ENCODE results near the gene GRIK4.

GRIK4 gene

GRCh38 chr11:120714438-120714837 is 202.9 kb downstream of the GRIK4 start:
- H4K20me1 ChIP-seq (ENCODE audit: insufficient read depth), result no peaks in the 10 kb centered on the region
- H3K4me3 ChIP-seq (IDR thresholded peaks at IDR 0.05; ENCODE audit: insufficient read depth, low read depth, low read length), result no peak overlapping the region
- no peak overlapping the region for H3K4me2 ChIP-seq
- no peaks in the 10 kb centered on the region for H3K36me3 ChIP-seq (ENCODE audit: insufficient read depth)
- H3K27ac ChIP-seq, result no peak overlapping the region
- H3K79me2 ChIP-seq (ENCODE audit: insufficient read depth, low read depth), result no peaks in the 10 kb centered on the region
- no peak overlapping the region for H3K9ac ChIP-seq
- H3K27me3 ChIP-seq (ENCODE audit: insufficient read depth, low read depth), result no peaks in the 10 kb centered on the region
- no peaks in the 10 kb centered on the region for H3K4me1 ChIP-seq (ENCODE audit: low read depth, poor library complexity, severe bottlenecking)
- peak overlapping the region; percentile 22; the same call in 1 of the 2 replicates for H2AFZ ChIP-seq (ENCODE audit: low read depth)
- TF ChIP-seq, protein P1, sequence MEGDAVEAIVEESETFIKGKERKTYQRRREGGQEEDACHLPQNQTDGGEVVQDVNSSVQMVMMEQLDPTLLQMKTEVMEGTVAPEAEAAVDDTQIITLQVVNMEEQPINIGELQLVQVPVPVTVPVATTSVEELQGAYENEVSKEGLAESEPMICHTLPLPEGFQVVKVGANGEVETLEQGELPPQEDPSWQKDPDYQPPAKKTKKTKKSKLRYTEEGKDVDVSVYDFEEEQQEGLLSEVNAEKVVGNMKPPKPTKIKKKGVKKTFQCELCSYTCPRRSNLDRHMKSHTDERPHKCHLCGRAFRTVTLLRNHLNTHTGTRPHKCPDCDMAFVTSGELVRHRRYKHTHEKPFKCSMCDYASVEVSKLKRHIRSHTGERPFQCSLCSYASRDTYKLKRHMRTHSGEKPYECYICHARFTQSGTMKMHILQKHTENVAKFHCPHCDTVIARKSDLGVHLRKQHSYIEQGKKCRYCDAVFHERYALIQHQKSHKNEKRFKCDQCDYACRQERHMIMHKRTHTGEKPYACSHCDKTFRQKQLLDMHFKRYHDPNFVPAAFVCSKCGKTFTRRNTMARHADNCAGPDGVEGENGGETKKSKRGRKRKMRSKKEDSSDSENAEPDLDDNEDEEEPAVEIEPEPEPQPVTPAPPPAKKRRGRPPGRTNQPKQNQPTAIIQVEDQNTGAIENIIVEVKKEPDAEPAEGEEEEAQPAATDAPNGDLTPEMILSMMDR (conservative IDR thresholded peaks at IDR 0.05; ENCODE audit: low read depth, low read length), result no peak

GRCh38 chr11:120715239-120715638 is 203.7 kb downstream of the GRIK4 start:
- H3K79me2 ChIP-seq (ENCODE audit: insufficient read depth, low read depth), result no peaks in the 10 kb centered on the region
- H2AFZ ChIP-seq (ENCODE audit: low read depth), result peak overlapping the region; percentile 22; the same call in 1 of the 2 replicates
- no peak overlapping the region for H3K4me2 ChIP-seq
- no peaks in the 10 kb centered on the region for H3K4me1 ChIP-seq (ENCODE audit: low read depth, poor library complexity, severe bottlenecking)
- H3K4me3 ChIP-seq (IDR thresholded peaks at IDR 0.05; ENCODE audit: insufficient read depth, low read depth, low read length), result no peak overlapping the region
- no peak overlapping the region for H3K9ac ChIP-seq
- H3K27me3 ChIP-seq (ENCODE audit: insufficient read depth, low read depth), result no peaks in the 10 kb centered on the region
- no peak overlapping the region for H3K27ac ChIP-seq
- TF ChIP-seq, protein P1 (conservative IDR thresholded peaks at IDR 0.05; ENCODE audit: low read depth, low read length), result peak; percentile 37; the same call in 1 of the 2 replicates
- no peaks in the 10 kb centered on the region for H4K20me1 ChIP-seq (ENCODE audit: insufficient read depth)
- no peaks in the 10 kb centered on the region for H3K36me3 ChIP-seq (ENCODE audit: insufficient read depth)

GRCh38 chr11:120717042-120717441 is 205.5 kb downstream of the GRIK4 start:
- no peak overlapping the region for H3K9ac ChIP-seq
- no peaks in the 10 kb centered on the region for H4K20me1 ChIP-seq (ENCODE audit: insufficient read depth)
- H3K79me2 ChIP-seq (ENCODE audit: insufficient read depth, low read depth), result no peaks in the 10 kb centered on the region
- TF ChIP-seq, protein P1 (conservative IDR thresholded peaks at IDR 0.05; ENCODE audit: low read depth, low read length), result no peak
- no peaks in the 10 kb centered on the region for H3K36me3 ChIP-seq (ENCODE audit: insufficient read depth)
- no peak overlapping the region for H2AFZ ChIP-seq (ENCODE audit: low read depth)
- H3K4me1 ChIP-seq (ENCODE audit: low read depth, poor library complexity, severe bottlenecking), result no peaks in the 10 kb centered on the region
- no peak overlapping the region for H3K4me2 ChIP-seq
- H3K27me3 ChIP-seq (ENCODE audit: insufficient read depth, low read depth), result no peaks in the 10 kb centered on the region
- no peak overlapping the region for H3K27ac ChIP-seq
- H3K4me3 ChIP-seq (IDR thresholded peaks at IDR 0.05; ENCODE audit: insufficient read depth, low read depth, low read length), result no peak overlapping the region

- Histone ChIP-seq H3K27ac (no peak overlapping the region), H3K36me3 (ENCODE audit: insufficient read depth) (no peaks in the 10 kb centered on the region)
- TF ChIP-seq, protein P1 (conservative IDR thresholded peaks at IDR 0.05; ENCODE audit: low read depth, low read length), result no peak
These were observed 206.1 kb downstream of the GRIK4 start for GRCh38 chr11:120717623-120718022.

More at GRCh38 chr11:120717623-120718022, 206.1 kb downstream of the GRIK4 start:
- no peaks in the 10 kb centered on the region for H3K79me2 ChIP-seq (ENCODE audit: insufficient read depth, low read depth)
- H2AFZ ChIP-seq (ENCODE audit: low read depth), result no peak overlapping the region
- no peak overlapping the region for H3K4me2 ChIP-seq
- no peaks in the 10 kb centered on the region for H3K27me3 ChIP-seq (ENCODE audit: insufficient read depth, low read depth)
- no peak overlapping the region for H3K4me3 ChIP-seq (IDR thresholded peaks at IDR 0.05; ENCODE audit: insufficient read depth, low read depth, low read length)
- no peaks in the 10 kb centered on the region for H3K4me1 ChIP-seq (ENCODE audit: low read depth, poor library complexity, severe bottlenecking)
- H3K9ac ChIP-seq, result no peak overlapping the region
- H4K20me1 ChIP-seq (ENCODE audit: insufficient read depth), result no peaks in the 10 kb centered on the region
